SK-N-SH (cell line): Measurements from ENCODE around the gene NFATC4. TPM values are rescaled to one million over a fixed set of nuclear protein-coding genes. Genes with fewer than 3 reads are reported as not detected.

Source experiments
- CTCF ChIA-PET: fragments of 300-600, 350-600 bp; formaldehyde crosslinking; extraction: SDS; loops from one replicate; lab custom pipeline; 2021; lab: Yijun Ruan, JAX
- POLR2A ChIA-PET: fragments of 350-600 bp; sonication (Branson Sonifier 250); formaldehyde crosslinking; extraction: SDS; loops from one replicate; lab custom pipeline; 2020; ENCODE audit warnings: antibody characterized with exemption, inconsistent platforms; lab: Yijun Ruan, JAX
- DNase-seq: peaks from one replicate; pipeline ENCODE4 v3.0.0; 2012
- H2AFZ ChIP-seq: fragments of 200-600 bp; sonication (generic); 2 replicates; pipeline ENCODE4 v1.8.1; 2016; ENCODE audit warnings: antibody characterized with exemption, mild to moderate bottlenecking, low read depth
- H3F3A ChIP-seq: fragments of 200-600 bp; sonication (generic); replicated peaks from 2 replicates; pipeline ENCODE3; 2016; ENCODE audit warnings: antibody characterized with exemption, mild to moderate bottlenecking; ENCODE audit not compliant: insufficient read depth
- H3K27ac ChIP-seq, 2 experiments: fragments of 200-500 bp in 1 of 2; fragments of 200-600 bp in 1 of 2; sonication (Bioruptor generic) in 1 of 2; sonication (generic), shearing (Covaris generic) in 1 of 2; 2 replicates each; pipeline versions ENCODE4 v1.5.1 to v1.6.1; 2014 to 2016; ENCODE audit warnings: low read depth in 2 of 2, inconsistent platforms in 1 of 2, low read length in 1 of 2, mild to moderate bottlenecking in 1 of 2, mixed read lengths in 1 of 2
- H3K27me3 ChIP-seq: fragments of 200-600 bp; sonication (generic), shearing (Covaris generic); 2 replicates; pipeline ENCODE4 v1.6.1; 2016; ENCODE audit warnings: mixed run types; ENCODE audit not compliant: insufficient read depth
- H3K36me3 ChIP-seq, 2 experiments: fragments of 200-500 bp in 1 of 2; fragments of 200-600 bp in 1 of 2; sonication (Bioruptor generic) in 1 of 2; sonication (generic) in 1 of 2; replicated peaks in 1 of 2; 2 replicates each; pipeline versions ENCODE3 to v1.5.1; 2014 to 2016; ENCODE audit warnings: low read length in 1 of 2, mild to moderate bottlenecking in 1 of 2; ENCODE audit not compliant: insufficient read depth in 2 of 2, control insufficient read depth in 1 of 2
- H3K4me1 ChIP-seq, 2 experiments: fragments of 200-500 bp in 1 of 2; fragments of 200-600 bp in 1 of 2; sonication (Bioruptor generic) in 1 of 2; sonication (generic), shearing (Covaris generic) in 1 of 2; 2 replicates each; pipeline versions ENCODE4 v1.5.1 to v1.6.1; 2014 to 2016; ENCODE audit warnings: low read depth in 1 of 2, low read length in 1 of 2, mixed run types in 1 of 2; ENCODE audit not compliant: insufficient read depth in 2 of 2, control insufficient read depth in 1 of 2
- H3K4me2 ChIP-seq: fragments of 200-600 bp; sonication (generic), shearing (Covaris generic); 2 replicates; pipeline ENCODE4 v1.6.1; 2017; ENCODE audit warnings: mixed run types
- H3K4me3 ChIP-seq, 2 experiments: fragments of 200-500 bp in 1 of 2; fragments of 200-600 bp in 1 of 2; sonication (Bioruptor generic) in 1 of 2; sonication (generic), shearing (Covaris generic) in 1 of 2; 2 replicates each; pipeline versions ENCODE4 v1.5.1 to v1.8.1; 2014 to 2016; ENCODE audit warnings: low read depth in 2 of 2, inconsistent platforms in 1 of 2, low read length in 1 of 2, mild to moderate bottlenecking in 1 of 2, mixed read lengths in 1 of 2, moderate library complexity in 1 of 2
- H3K79me2 ChIP-seq: fragments of 200-600 bp; sonication (generic); 2 replicates; pipeline ENCODE4 v1.8.1; 2017; ENCODE audit warnings: mild to moderate bottlenecking; ENCODE audit not compliant: insufficient read depth
- H3K9ac ChIP-seq: fragments of 200-600 bp; sonication (generic); 2 replicates; pipeline ENCODE4 v1.6.1; 2017; ENCODE audit warnings: mixed run types
- H3K9me2 ChIP-seq: fragments of 200-600 bp; sonication (generic); 2 replicates; pipeline ENCODE4 v1.6.1; 2017; ENCODE audit warnings: mixed run types
- H3K9me3 ChIP-seq: fragments of 200-600 bp; sonication (generic); 2 replicates; pipeline ENCODE4 v1.6.1; 2017; ENCODE audit warnings: mixed run types, mild to moderate bottlenecking, moderate library complexity
- H4K20me1 ChIP-seq: fragments of 200-600 bp; sonication (generic); 2 replicates; pipeline ENCODE4 v1.6.1; 2017; ENCODE audit warnings: mild to moderate bottlenecking, mixed run types; ENCODE audit not compliant: insufficient read depth
- CTCF ChIP-seq: fragments of 200-600 bp; sonication (generic); IDR thresholded peaks from 2 replicates; pipeline ENCODE4 v1.6.1; 2017; ENCODE audit warnings: antibody characterized with exemption, mild to moderate bottlenecking, moderate library complexity
- EP300 ChIP-seq, 2 experiments: IDR thresholded peaks; 2 replicates each; pipeline versions ENCODE4 v1.4.0 to v1.6.1; 2012; ENCODE audit warnings: borderline replicate concordance in 1 of 2, low read depth in 1 of 2, low read length in 1 of 2
- EZH2phosphoT487 ChIP-seq: fragments of 200-600 bp; sonication (generic); IDR thresholded peaks from 2 replicates; pipeline ENCODE4 v1.6.1; 2017; ENCODE audit warnings: low read depth, mixed run types, mild to moderate bottlenecking, antibody characterized with exemption, moderate library complexity, borderline replicate concordance
- FOSL2 ChIP-seq: IDR thresholded peaks from 2 replicates; pipeline ENCODE4 v1.4.0; 2012; ENCODE audit warnings: low read depth, mild to moderate bottlenecking, moderate library complexity, borderline replicate concordance
- FOXJ3 ChIP-seq: sonication (generic); formaldehyde crosslinking; IDR thresholded peaks from 2 replicates; pipeline ENCODE4 v1.5.1; 2020; ENCODE audit warnings: mild to moderate bottlenecking, missing genetic modification reagents
- FOXM1 ChIP-seq: IDR thresholded peaks from 2 replicates; pipeline ENCODE4 v1.4.0; 2012; ENCODE audit warnings: low read depth, mild to moderate bottlenecking
- GABPA ChIP-seq: IDR thresholded peaks from 2 replicates; pipeline ENCODE4 v1.4.0; 2012; ENCODE audit warnings: low read depth, mild to moderate bottlenecking
- GATA2 ChIP-seq: sonication (generic); formaldehyde crosslinking; IDR thresholded peaks from 2 replicates; pipeline ENCODE4 v1.5.0; 2020; ENCODE audit warnings: mild to moderate bottlenecking, missing genetic modification reagents
- JUND ChIP-seq: IDR thresholded peaks from 2 replicates; pipeline ENCODE4 v1.4.0; 2012
- MAX ChIP-seq: IDR thresholded peaks from 2 replicates; pipeline ENCODE4 v1.4.0; 2012; ENCODE audit warnings: low read depth
- MEF2A ChIP-seq: IDR thresholded peaks from 2 replicates; pipeline ENCODE4 v1.4.0; 2012; ENCODE audit warnings: low read depth, borderline replicate concordance
- NRF1 ChIP-seq: IDR thresholded peaks from 2 replicates; pipeline ENCODE4 v1.6.1; 2012; ENCODE audit warnings: low read depth, mild to moderate bottlenecking, low read length
- PBX3 ChIP-seq: IDR thresholded peaks from 2 replicates; pipeline ENCODE4; 2012
- POLR2AphosphoS5 ChIP-seq: IDR thresholded peaks from 2 replicates; pipeline ENCODE4 v1.6.1; 2012; ENCODE audit warnings: low read depth, low read length
- RAD21 ChIP-seq: IDR thresholded peaks from 2 replicates; pipeline ENCODE4 v1.6.1; 2012; ENCODE audit warnings: mild to moderate bottlenecking, low read length
- REST ChIP-seq: IDR thresholded peaks from 2 replicates; pipeline ENCODE4 v1.6.1; 2012; ENCODE audit warnings: mild to moderate bottlenecking, low read depth, low read length, moderate library complexity
- RFX5 ChIP-seq: IDR thresholded peaks from 2 replicates; pipeline ENCODE4 v1.6.1; 2012; ENCODE audit warnings: mild to moderate bottlenecking, improper control_type of control experiment, low read length
- RXRA ChIP-seq: IDR thresholded peaks from 2 replicates; pipeline ENCODE4 v1.4.0; 2012; ENCODE audit warnings: low read depth, mild to moderate bottlenecking, borderline replicate concordance
- SIN3A ChIP-seq: IDR thresholded peaks from 2 replicates; pipeline ENCODE4 v1.6.1; 2012; ENCODE audit warnings: low read depth, mild to moderate bottlenecking, low read length, moderate library complexity, borderline replicate concordance
- TAF1 ChIP-seq: IDR thresholded peaks from 2 replicates; pipeline ENCODE4 v1.6.1; 2012; ENCODE audit warnings: low read depth, mild to moderate bottlenecking, low read length, moderate library complexity, borderline replicate concordance
- TCF12 ChIP-seq: IDR thresholded peaks from 2 replicates; pipeline ENCODE4 v1.4.0; 2012
- USF1 ChIP-seq: IDR thresholded peaks from 2 replicates; pipeline ENCODE4 v1.4.0; 2012; ENCODE audit warnings: low read depth, borderline replicate concordance
- YY1 ChIP-seq: IDR thresholded peaks from 2 replicates; pipeline ENCODE4 v1.4.0; 2012; ENCODE audit warnings: low read depth, mild to moderate bottlenecking
- WGBS: methylation state at CpG from one replicate; pipeline ENCODE4 v1.1.6; 2017; ENCODE audit warnings: low lambda C conversion rate; 5-methylcytosine and 5-hydroxymethylcytosine counted together
- polyA plus RNA-seq, 3 experiments: library from polyadenylated mRNA; depleted of rRNA; stranded (reverse); fragments of >200 nt; gene quantifications; 2 replicates each; pipeline ENCODE4 v1.2.3, GENCODE V29; 2012

Gene NFATC4
- polyA plus RNA-seq, 1 of the 3 experiments (the other 2 are of a cell fraction): 25.3 TPM

GRCh38 chr14:24347134-24347533, 20.9 kb upstream of the NFATC4 start (continued):
- TF ChIP-seq REST (no peak), EP300 (IDR thresholded peaks at IDR 0.05; ENCODE audit: borderline replicate concordance in 1 of 2, low read depth in 1 of 2, low read length in 1 of 2) (no peak), FOSL2 (no peak), POLR2AphosphoS5 (no peak), TAF1 (no peak), CTCF (no peak), FOXM1 (no peak), MEF2A (no peak), FOXJ3 (CRISPR knock-in tag) (no peak), EZH2phosphoT487 (no peak), JUND (no peak), TCF12 (no peak), PBX3 (no peak)

GRCh38 chr14:24348186-24348585, 19.8 kb upstream of the NFATC4 start:
- POLR2A ChIA-PET: interaction anchor here (0.6 kb wide), 1 partner anchor 10 kb away, joined by 4 read pairs; no protein-coding TSS in a partner anchor
- DNase-seq: no peak
- WGBS: 50% methylated on average over 2 of the region's 2 CpGs
- Histone ChIP-seq H2AFZ (no peak overlapping the region), H3F3A (no peaks in the 10 kb centered on the region), H3K4me3 (no peak overlapping the region), H4K20me1 (no peaks in the 10 kb centered on the region), H3K79me2 (no peaks in the 10 kb centered on the region), H3K9ac (no peak overlapping the region), H3K27me3 (peaks cover 82% of the 10 kb centered on the region), H3K36me3 (no peaks in the 10 kb centered on the region), H3K9me2 (no peaks in the 10 kb centered on the region), H3K9me3 (no peaks in the 10 kb centered on the region), H3K27ac (no peak overlapping the region), H3K4me2 (no peak overlapping the region), H3K4me1 (no peaks in the 10 kb centered on the region; a peak in 1 of 4 replicates)
- CTCF ChIA-PET: interaction anchor here (0.7 to 5.6 kb wide), 6 partner anchors 14 to 88 kb away, joined by 3 to 98 read pairs (median 26); partner anchors contain the start of gene ADCY4
- TF ChIP-seq RXRA (no peak), NRF1 (no peak), SIN3A (no peak), FOSL2 (no peak), USF1 (no peak), MAX (no peak), JUND (no peak), CTCF (no peak), MEF2A (no peak), EP300 (IDR thresholded peaks at IDR 0.05; ENCODE audit: borderline replicate concordance in 1 of 2, low read depth in 1 of 2, low read length in 1 of 2) (no peak), YY1 (no peak), TCF12 (no peak), GATA2 (no peak), GABPA (no peak), RAD21 (no peak), RFX5 (no peak)
